ENCODE data around the gene CRYBA4. TPM values are rescaled to one million over a fixed set of nuclear protein-coding genes. Genes with fewer than 3 reads are reported as not detected.

CRYBA4 gene
- total RNA-seq, 2 experiments from 2014 or later: not detected

DNA sequence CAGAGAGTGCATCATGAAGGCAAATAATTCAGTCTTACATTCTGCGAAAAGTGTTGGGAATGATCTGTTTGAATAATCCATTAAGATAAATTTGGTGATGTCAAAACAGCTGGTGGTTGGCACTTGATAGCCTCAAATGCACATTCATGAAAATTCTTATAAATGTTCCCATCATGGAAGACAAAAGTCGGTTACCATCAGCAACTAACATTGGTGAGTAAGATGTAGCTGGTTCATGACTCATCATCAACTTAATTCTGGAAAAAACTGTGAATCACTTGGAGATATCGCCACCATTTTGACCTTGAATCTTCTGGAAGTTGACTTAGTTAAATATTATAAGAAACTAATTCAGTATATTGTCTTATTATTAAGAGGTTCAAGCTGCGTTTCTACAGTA is 15.2 kb upstream of the CRYBA4 start:
- H3K27me3 Mint-ChIP-seq: no peaks in the 10 kb centered on the region
- Histone ChIP-seq H3K9me3 (ENCODE audit: control insufficient read depth in 1 of 2, insufficient read depth in 1 of 2, low read length in 2 of 2) (no peaks in the 10 kb centered on the region), H3K4me3 (ENCODE audit: low read length) (no peak overlapping the region), H3K27ac (ENCODE audit: low read depth in 1 of 2, low read length in 2 of 2) (no peak overlapping the region), H3K27me3 (ENCODE audit: control insufficient read depth in 1 of 2, insufficient read depth in 2 of 2, low read length in 2 of 2) (no peaks in the 10 kb centered on the region), H3K4me1 (ENCODE audit: insufficient read depth, low read length) (peaks cover 19% of the 10 kb centered on the region), H3K36me3 (ENCODE audit: insufficient read depth, low read length) (no peaks in the 10 kb centered on the region)
- H3K27ac Mint-ChIP-seq: no peak overlapping the region
- peaks cover 9% of the 10 kb centered on the region for H3K4me1 Mint-ChIP-seq (ENCODE audit: low read depth)
- CTCF ChIA-PET: no interaction called here
- POLR2A ChIA-PET: no interaction called here
- H3K4me3 Mint-ChIP-seq: no peak overlapping the region
- H3K9me3 Mint-ChIP-seq: no peaks in the 10 kb centered on the region
- no peaks in the 10 kb centered on the region for H3K36me3 Mint-ChIP-seq (ENCODE audit: low read depth)
- intact Hi-C loops (cut with DNase I, micrococcal nuclease): no loop called here
- DNase-seq (no peak), ATAC-seq (ENCODE audit: poor library complexity) (no peak)
- no peak for TF ChIP-seq CTCF (IDR thresholded peaks at IDR 0.05)

DNA sequence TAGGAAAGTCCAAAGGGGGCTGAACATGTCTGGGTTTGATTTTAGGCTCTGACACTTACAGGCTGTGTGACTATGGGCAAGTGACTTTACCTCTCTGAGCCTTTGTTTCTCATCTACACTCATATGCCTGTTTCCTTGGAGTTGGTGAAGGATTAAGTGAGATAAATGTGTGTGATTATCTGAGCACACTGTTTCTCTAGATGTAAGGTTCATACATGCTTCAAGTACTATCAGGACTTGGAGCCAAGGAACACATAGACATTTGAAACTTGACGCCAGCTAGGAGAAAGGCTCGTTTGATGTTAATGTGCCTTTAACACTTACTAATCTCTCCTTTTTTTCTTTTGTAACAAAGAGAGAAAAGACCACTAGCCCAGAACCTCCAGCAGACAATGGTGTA is 13.6 kb upstream of the CRYBA4 start:
- no peak for TF ChIP-seq CTCF (IDR thresholded peaks at IDR 0.05)
- Mint-ChIP-seq H3K27ac (no peak overlapping the region), H3K4me1 (ENCODE audit: low read depth) (peaks cover 9% of the 10 kb centered on the region), H3K36me3 (ENCODE audit: low read depth) (no peaks in the 10 kb centered on the region), H3K27me3 (no peaks in the 10 kb centered on the region), H3K4me3 (no peak overlapping the region), H3K9me3 (no peaks in the 10 kb centered on the region)
- Histone ChIP-seq H3K4me3 (ENCODE audit: low read length) (no peak overlapping the region), H3K36me3 (ENCODE audit: insufficient read depth, low read length) (no peaks in the 10 kb centered on the region), H3K27ac (ENCODE audit: low read depth in 1 of 2, low read length in 2 of 2) (no peak overlapping the region), H3K4me1 (ENCODE audit: insufficient read depth, low read length) (peaks cover 19% of the 10 kb centered on the region), H3K9me3 (ENCODE audit: control insufficient read depth in 1 of 2, insufficient read depth in 1 of 2, low read length in 2 of 2) (no peaks in the 10 kb centered on the region), H3K27me3 (ENCODE audit: control insufficient read depth in 1 of 2, insufficient read depth in 2 of 2, low read length in 2 of 2) (no peaks in the 10 kb centered on the region)
- ChIA-PET POLR2A (no interaction called here), CTCF (no interaction called here)
- DNase-seq (no peak), ATAC-seq (ENCODE audit: poor library complexity) (no peak)
- intact Hi-C loops (cut with DNase I, micrococcal nuclease): no loop called here

- H3K4me1 ChIP-seq (ENCODE audit: insufficient read depth, low read length): peaks cover 19% of the 10 kb centered on the region
- DNase-seq (no peak), ATAC-seq (ENCODE audit: poor library complexity) (no peak)
- no peaks in the 10 kb centered on the region for H3K27me3 Mint-ChIP-seq
- no peak overlapping the region for H3K27ac Mint-ChIP-seq
- H3K9me3 ChIP-seq (ENCODE audit: control insufficient read depth in 1 of 2, insufficient read depth in 1 of 2, low read length in 2 of 2): no peaks in the 10 kb centered on the region
- TF ChIP-seq CTCF (IDR thresholded peaks at IDR 0.05): no peak
- no peak overlapping the region for H3K4me3 ChIP-seq (ENCODE audit: low read length)
- POLR2A ChIA-PET: no interaction called here
- H3K9me3 Mint-ChIP-seq: no peaks in the 10 kb centered on the region
- intact Hi-C loops (cut with DNase I, micrococcal nuclease): no loop called here
- H3K4me3 Mint-ChIP-seq: no peak overlapping the region
- H3K36me3 Mint-ChIP-seq (ENCODE audit: low read depth): no peaks in the 10 kb centered on the region
- no peaks in the 10 kb centered on the region for H3K36me3 ChIP-seq (ENCODE audit: insufficient read depth, low read length)
- no peaks in the 10 kb centered on the region for H3K27me3 ChIP-seq (ENCODE audit: control insufficient read depth in 1 of 2, insufficient read depth in 2 of 2, low read length in 2 of 2)
- H3K27ac ChIP-seq (ENCODE audit: low read depth in 1 of 2, low read length in 2 of 2): no peak overlapping the region
- peaks cover 9% of the 10 kb centered on the region for H3K4me1 Mint-ChIP-seq (ENCODE audit: low read depth)
- CTCF ChIA-PET: interaction anchor here (0.6 kb wide), 1 partner anchor 20 kb away, joined by 3 read pairs; no protein-coding TSS in a partner anchor
Measured at GRCh38 chr22:26609287-26609686, 12.5 kb upstream of the CRYBA4 start.
